Breast epithelium (tissue), 4 donors: ENCODE measurements around the gene CYREN. TPM values are rescaled to one million over a fixed set of nuclear protein-coding genes. Genes with fewer than 3 reads are reported as not detected.
A peak's percentile ranks its signal among the peaks of the same experiment; 100 is the strongest.

Experiments used
- DNase-seq, 2 donors: peaks; one replicate each; pipeline ENCODE4 v3.0.0-alpha.2; 2019; ENCODE audit warnings: low spot score in 2 of 2
- H3K27ac ChIP-seq, 2 donors: fragments of 200-600 bp; sonication (generic) in 1 of 2; one replicate each; pipeline ENCODE4 v1.5.1; 2016 to 2019; ENCODE audit warnings: mild to moderate bottlenecking in 1 of 2
- H3K27me3 ChIP-seq, 2 donors: fragments of 200-600 bp; sonication (generic) in 1 of 2; one replicate each; pipeline versions ENCODE4 v1.5.1 to v1.6.0; 2017 to 2019; ENCODE audit warnings: control low read depth in 1 of 2, mild to moderate bottlenecking in 1 of 2
- H3K36me3 ChIP-seq: fragments of 200-600 bp; one replicate; pipeline ENCODE4 v1.5.1; 2019
- H3K4me1 ChIP-seq, 2 donors: fragments of 200-600 bp; sonication (generic); one replicate each; pipeline ENCODE4 v1.5.1; 2016 to 2019; ENCODE audit warnings: control low read depth in 1 of 2
- H3K4me3 ChIP-seq, 3 donors: fragments of 200-600 bp; sonication (generic); 1 replicate in 2 of 3; 2 replicates in 1 of 3; pipeline ENCODE4 v1.5.1; 2016 to 2019; ENCODE audit warnings: mild to moderate bottlenecking in 3 of 3, moderate library complexity in 2 of 3
- H3K9me3 ChIP-seq, 2 donors: fragments of 200-600 bp; sonication (generic) in 1 of 2; one replicate each; pipeline ENCODE4 v1.5.1; 2016 to 2019; ENCODE audit warnings: control low read depth in 1 of 2
- CTCF ChIP-seq, 3 donors: fragments of 450-650 bp; IDR thresholded peaks; one replicate each; pipeline ENCODE4 v1.5.1; 2016 to 2017; ENCODE audit warnings: antibody characterized with exemption in 3 of 3, mild to moderate bottlenecking in 3 of 3, moderate library complexity in 3 of 3
- POLR2A ChIP-seq: fragments of 450-650 bp; IDR thresholded peaks from one replicate; pipeline ENCODE4 v1.6.1; 2016; ENCODE audit warnings: antibody characterized with exemption, mild to moderate bottlenecking, moderate library complexity
- POLR2AphosphoS5 ChIP-seq, 3 donors: sonication (generic); formaldehyde crosslinking; IDR thresholded peaks; one replicate each; pipeline ENCODE4 v1.6.1; 2017; ENCODE audit warnings: antibody characterized with exemption in 3 of 3
- intact Hi-C: fragments of 100-400 bp; cut with DNase I; formaldehyde crosslinking; loops from one replicate; pipeline ENCODE4 v1.15.1; 2023; ENCODE audit warnings: low total_unique reads
- total RNA-seq, 3 donors: library from RNA; depleted of rRNA; stranded (reverse); fragments of >200 nt; gene quantifications; one replicate each; pipeline ENCODE4 v1.1.0, GENCODE V29; 2016

The CYREN gene
- total RNA-seq, 3 donors from 2014 or later: 36.8 to 41.6 (median 41.6) TPM

GRCh38 chr7:135156290-135156689, 14.2 kb downstream of the CYREN start:
- H3K4me3 ChIP-seq: no peak overlapping the region
- H3K9me3 ChIP-seq: peaks cover 10 to 20% of the 10 kb centered on the region in 2 donors
- no peak overlapping the region for H3K27ac ChIP-seq
- H3K36me3 ChIP-seq: no peaks in the 10 kb centered on the region
- TF ChIP-seq POLR2AphosphoS5 (IDR thresholded peaks at IDR 0.05) (no peak), POLR2A (no peak), CTCF (IDR thresholded peaks at IDR 0.05) (no peak)
- no peaks in the 10 kb centered on the region for H3K27me3 ChIP-seq
- DNase-seq: no peak
- intact Hi-C loops: no loop called here
- no peaks in the 10 kb centered on the region for H3K4me1 ChIP-seq

- Histone ChIP-seq H3K27me3 (no peaks in the 10 kb centered on the region), H3K36me3 (no peaks in the 10 kb centered on the region), H3K27ac (no peak overlapping the region), H3K9me3 (peaks cover 10 to 20% of the 10 kb centered on the region in 2 donors), H3K4me3 (no peak overlapping the region), H3K4me1 (no peaks in the 10 kb centered on the region)
- DNase-seq: no peak
- intact Hi-C loops: no loop called here
- no peak for TF ChIP-seq CTCF (IDR thresholded peaks at IDR 0.05)
Observed at GRCh38 chr7:135154734-135155133, 15.8 kb downstream of the CYREN start.

GRCh38 chr7:135152442-135152841, 18.1 kb downstream of the CYREN start:
- H3K36me3 ChIP-seq: no peaks in the 10 kb centered on the region
- peak overlapping the region in 1 of 2 donors; percentile 74 for H3K27ac ChIP-seq
- peaks cover 10 to 20% of the 10 kb centered on the region in 2 donors for H3K9me3 ChIP-seq
- no peaks in the 10 kb centered on the region for H3K27me3 ChIP-seq
- no peak overlapping the region for H3K4me3 ChIP-seq
- DNase-seq: no peak
- H3K4me1 ChIP-seq: no peaks in the 10 kb centered on the region
- intact Hi-C loops: no loop called here
- TF ChIP-seq CTCF (IDR thresholded peaks at IDR 0.05) (no peak), POLR2A (no peak), POLR2AphosphoS5 (IDR thresholded peaks at IDR 0.05) (no peak)

- Histone ChIP-seq H3K27ac (peak overlapping the region in 1 of 2 donors; percentile 74), H3K27me3 (no peaks in the 10 kb centered on the region), H3K36me3 (no peaks in the 10 kb centered on the region), H3K4me1 (no peaks in the 10 kb centered on the region), H3K9me3 (peaks cover 8 to 17% of the 10 kb centered on the region in 2 donors), H3K4me3 (peak overlapping the region in 1 of 3 donors; percentile 65)
- no peak for DNase-seq
- intact Hi-C loops: no loop called here
- TF ChIP-seq POLR2AphosphoS5 (IDR thresholded peaks at IDR 0.05) (peak in 1 of 3 donors; percentile 25), POLR2A (no peak)
Observed at GRCh38 chr7:135151533-135151932, 19.0 kb downstream of the CYREN start.

GRCh38 chr7:135151132-135151531, 19.4 kb downstream of the CYREN start:
- TF ChIP-seq POLR2AphosphoS5 (IDR thresholded peaks at IDR 0.05) (no peak), POLR2A (no peak), CTCF (IDR thresholded peaks at IDR 0.05) (no peak)
- no peaks in the 10 kb centered on the region for H3K4me1 ChIP-seq
- intact Hi-C loops: no loop called here
- H3K27me3 ChIP-seq: no peaks in the 10 kb centered on the region
- no peak for DNase-seq
- no peaks in the 10 kb centered on the region for H3K36me3 ChIP-seq
- peak overlapping the region in 1 of 3 donors; percentile 65 for H3K4me3 ChIP-seq
- H3K9me3 ChIP-seq: peaks cover 4 to 13% of the 10 kb centered on the region in 2 donors
- peak overlapping the region in 1 of 2 donors; percentile 74 for H3K27ac ChIP-seq
